GM19395 (cell line): ENCODE results near the gene ZNF618.

Experiments
- ATAC-seq: cut with Tn5 transposase; IDR thresholded peaks from one replicate; pipeline ENCODE4 v1.9.1; 2021; ENCODE audit warnings: mild to moderate bottlenecking, moderate library complexity; ENCODE audit not compliant: unreplicated experiment

The ZNF618 gene

DNA sequence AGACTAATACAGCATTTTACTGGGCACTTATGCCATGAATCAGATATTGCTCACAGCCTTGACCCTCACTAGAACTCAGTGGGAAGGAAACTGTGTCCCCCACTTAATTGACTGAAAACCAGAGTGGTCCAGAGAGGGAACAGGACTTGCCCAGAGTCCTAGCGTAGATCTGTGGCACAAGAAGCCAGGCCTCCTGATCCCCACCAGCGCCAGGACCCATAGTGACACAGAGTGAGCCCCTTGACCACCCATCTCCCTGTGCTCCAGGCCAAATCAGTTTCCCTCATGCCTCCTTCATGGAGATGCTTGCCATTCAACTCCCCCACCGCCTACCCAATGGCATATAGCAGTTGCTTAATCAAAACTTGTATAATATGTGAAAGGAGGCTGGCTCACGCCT is 214.7 kb downstream of the ZNF618 start:
- no peak for ATAC-seq

DNA sequence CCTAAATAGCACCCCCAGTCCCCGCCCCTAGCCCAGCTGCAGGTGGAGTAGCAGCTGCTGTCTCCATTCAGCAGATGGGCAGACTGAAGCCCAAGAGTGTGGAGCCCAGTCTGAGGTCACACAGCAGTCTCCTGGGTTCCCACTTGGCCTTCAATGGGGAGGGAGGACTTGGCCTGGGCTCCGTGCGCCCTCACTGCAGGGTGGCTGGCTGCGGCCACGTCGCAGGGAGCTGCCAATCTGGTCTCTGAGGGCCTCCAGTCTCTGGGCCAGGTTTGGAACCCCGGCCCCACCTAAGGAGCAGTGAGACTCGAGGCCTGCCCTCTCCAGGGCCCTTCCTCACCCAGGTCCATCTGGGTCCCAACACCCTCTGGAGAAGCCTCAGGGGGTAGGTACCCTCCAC is 215.6 kb downstream of the ZNF618 start:
- no peak for ATAC-seq

DNA sequence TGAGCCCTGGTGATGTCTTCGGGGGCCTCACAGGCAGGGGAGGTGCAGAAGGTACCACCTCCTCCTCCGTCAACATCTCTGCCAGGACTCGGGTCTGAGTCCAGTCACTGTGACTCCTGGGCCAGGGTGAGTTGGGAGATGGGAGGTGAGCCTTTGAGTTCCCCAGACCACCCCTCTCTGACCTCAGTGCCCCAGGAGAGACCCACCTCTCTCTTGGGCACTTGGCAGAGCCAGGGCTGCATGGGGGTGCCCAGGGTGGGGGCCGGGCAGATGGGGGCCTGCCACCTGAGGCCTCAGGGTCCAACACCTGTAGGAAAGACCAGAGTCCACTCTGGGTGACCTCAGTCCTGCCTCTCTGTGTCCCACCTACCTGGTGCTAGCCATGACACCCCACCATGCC is 216.2 kb downstream of the ZNF618 start:
- no peak for ATAC-seq

DNA sequence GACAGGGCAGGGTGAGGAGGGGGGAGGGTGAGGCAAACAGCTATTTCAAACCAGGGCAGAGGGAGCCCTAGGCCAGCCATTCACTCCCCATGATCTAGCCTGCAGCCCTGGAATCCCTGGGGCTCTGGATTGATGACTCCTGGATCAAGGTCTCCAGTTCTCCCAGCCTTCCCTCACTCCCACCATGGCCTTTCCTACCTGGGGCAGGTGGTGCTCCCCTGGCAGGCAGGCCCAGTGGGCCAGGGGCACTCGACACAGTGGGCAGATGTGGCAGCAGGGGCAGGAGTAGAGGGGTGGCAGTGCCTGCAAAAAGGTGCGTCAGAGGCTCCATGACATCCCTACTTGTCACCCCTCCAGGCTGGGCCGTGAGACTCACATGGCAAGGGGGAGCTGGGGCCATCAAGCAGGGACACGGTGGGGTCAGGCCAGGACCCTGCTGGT is 216.9 kb downstream of the ZNF618 start:
- no peak for ATAC-seq

DNA sequence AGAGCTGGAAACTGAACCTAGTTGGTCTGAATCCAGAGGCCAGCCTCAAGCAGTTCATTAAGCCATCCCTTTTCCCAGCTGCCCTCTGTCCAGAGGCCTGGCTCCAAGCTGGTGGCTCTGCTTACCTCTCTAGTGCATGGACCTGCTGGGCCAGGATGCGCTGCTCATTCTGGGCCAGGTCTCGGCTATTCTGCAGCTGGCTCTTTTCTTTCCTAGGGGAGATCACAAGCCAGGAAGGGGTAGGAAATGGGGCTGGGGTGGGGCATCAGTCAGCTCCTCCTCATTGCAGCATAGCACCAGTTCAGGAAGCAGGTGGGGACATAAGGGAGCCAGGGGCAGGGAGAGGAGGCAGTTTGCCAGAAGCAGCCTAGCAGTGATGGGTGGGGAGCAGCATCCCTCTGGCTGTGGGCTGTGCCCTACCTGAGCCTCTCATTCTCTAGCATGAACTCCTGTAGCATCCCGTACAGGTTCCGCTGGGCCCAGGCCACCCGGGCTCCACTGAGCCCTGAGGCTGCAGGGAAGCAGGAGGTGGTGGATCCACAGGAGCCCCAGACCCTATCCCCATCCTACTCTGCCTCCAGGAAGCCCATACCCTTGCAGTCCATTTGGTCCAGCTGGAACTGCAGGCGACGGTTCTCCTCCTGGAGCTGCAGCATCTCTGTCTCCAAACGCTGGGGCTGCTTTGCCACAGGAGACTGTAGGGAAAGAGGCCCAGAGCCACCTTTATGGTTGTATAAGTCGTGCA is 217.8 kb downstream of the ZNF618 start:
- ATAC-seq: no peak

DNA sequence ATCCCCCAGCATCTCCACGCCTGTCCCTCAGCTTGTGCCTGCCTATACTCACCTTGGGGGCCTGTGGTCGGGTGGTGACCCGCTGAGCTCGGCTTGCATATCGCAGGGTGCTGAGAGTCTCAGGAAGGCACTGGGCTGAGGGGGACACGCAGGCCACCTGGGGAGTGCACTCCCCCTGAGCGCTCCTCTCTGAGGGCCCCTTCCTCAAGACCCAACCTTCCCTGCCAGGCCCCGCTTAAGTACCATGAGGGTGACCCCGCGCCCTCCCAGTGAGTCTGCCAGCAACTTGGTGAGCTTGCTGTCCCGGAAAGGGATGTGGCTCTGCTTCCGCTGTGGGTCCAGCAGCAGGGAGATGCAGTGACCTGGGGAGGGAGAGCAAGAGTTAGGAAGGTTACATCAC is 218.9 kb downstream of the ZNF618 start:
- ATAC-seq: no peak

DNA sequence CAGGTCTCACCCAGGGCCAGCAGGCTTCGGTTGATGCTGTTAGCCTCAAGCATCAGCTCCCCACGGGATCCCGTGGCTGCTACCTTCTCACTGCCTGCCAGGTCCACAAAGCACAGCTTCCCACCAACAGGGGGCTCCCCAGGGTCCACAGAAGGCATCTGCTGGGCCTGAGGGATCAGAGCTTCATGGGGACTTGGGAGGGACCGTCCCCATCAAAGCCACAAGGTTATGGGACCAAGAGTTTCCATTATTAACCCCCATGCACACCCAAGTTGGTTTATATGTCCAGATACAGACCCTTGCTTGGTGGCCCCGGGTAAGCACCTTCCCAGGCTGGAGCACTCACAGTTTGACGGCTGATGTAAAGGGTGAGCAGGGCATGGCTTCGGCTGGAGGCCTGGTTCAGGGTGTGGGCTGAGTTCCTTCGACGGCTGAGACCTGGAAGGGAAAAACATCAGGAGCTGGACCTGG is 220.0 kb downstream of the ZNF618 start:
- no peak for ATAC-seq

DNA sequence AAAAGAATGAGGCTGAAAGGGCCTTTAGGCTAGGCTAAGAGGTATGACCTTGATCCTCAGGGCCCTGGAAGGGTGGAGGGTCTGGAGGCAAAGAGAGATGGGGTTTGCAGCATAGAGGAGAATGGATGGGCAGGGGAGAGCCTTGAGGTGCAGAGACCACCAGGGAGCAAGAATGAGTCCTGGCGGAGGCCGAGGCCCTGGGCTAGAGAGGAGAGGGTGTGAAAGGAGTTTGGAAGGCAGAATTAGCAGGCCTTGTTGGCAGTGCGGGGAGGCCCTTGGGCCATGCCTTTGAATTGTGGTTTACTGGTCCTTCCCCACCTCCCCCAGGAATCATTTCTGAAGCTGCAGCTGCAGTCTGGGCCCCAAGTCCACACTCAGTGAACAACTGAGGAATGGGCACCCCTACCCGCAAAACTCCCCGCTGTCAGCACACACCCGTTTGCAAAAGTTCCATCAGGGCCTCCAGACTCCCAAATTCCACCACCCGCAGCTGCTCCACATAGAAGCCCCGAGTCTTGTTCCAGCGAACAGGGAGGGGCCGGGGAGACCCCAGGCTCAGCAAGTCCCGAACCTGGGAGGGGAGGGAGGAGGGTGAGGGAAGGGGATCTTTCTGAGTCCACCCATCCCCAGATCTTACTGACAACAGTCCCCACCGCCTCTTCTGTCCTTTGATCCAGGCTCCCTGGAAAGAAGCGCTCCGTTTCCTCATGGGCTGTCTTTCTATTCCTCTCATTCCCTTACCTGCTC is 220.9 kb downstream of the ZNF618 start:
- ATAC-seq: no peak

DNA sequence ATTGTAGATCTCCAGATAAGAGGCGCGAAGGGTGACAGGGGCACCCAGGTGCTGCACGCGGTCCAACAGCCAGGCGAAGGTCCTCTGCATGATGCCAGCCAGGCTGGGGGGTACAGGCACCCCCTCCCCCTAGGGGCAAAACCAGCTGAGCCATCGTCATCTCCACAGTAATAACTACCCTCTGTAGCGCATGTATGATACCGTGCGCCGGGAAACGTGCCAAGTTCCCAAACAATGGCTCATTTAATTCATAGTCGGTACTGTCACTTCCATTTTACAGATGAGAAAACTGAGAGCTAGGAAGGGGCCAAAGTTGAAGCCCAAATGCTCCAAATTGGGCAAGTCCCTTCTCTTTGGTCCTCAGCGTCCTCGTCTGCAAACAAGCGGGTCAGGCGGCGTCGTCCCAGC is 221.5 kb downstream of the ZNF618 start:
- ATAC-seq: no peak

DNA sequence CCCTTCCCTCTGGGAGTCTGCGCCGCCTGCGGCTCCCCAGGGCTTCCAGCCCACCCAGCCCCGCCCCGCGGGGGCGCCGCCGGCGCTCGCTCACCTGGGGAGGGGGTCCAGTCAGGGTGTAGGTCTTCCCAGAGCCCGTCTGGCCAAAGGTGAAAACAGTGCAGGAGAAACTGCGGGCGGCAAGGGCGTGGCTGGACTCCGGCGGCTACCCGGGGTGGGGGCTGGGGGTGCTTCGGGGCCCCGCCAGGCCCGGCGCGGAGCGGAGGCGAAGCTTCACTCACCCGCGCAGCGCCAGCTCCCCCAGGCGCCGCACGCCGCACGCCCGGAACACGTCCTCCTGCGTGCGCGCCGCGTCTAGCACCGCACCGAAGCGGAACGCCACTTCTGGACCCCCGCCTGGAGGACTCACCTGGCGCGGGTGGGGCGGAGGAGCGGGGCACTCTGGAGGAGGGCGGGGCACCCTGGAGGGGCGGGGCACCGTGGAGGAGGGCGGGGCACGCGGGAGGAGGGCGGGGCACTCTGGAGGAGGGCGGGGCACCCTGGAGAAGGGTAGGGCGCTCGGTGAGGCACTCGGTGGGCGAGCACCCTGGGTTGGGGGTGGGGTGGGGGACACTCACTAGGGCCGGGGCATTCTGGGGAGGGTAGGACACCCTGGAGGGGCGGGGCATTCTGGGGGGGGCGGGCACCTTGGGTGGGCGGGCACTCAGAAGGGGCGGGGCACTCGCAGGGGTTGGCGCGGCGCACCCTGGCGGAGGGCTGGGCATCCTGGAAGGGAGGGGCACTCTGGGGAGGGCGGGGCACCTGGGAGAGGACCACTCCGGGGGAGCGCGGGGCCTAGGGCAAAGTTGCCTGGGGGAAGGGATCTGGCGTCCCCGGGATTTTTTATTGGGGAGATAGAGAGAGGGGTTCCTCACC is 222.2 kb downstream of the ZNF618 start:
- no peak for ATAC-seq

DNA sequence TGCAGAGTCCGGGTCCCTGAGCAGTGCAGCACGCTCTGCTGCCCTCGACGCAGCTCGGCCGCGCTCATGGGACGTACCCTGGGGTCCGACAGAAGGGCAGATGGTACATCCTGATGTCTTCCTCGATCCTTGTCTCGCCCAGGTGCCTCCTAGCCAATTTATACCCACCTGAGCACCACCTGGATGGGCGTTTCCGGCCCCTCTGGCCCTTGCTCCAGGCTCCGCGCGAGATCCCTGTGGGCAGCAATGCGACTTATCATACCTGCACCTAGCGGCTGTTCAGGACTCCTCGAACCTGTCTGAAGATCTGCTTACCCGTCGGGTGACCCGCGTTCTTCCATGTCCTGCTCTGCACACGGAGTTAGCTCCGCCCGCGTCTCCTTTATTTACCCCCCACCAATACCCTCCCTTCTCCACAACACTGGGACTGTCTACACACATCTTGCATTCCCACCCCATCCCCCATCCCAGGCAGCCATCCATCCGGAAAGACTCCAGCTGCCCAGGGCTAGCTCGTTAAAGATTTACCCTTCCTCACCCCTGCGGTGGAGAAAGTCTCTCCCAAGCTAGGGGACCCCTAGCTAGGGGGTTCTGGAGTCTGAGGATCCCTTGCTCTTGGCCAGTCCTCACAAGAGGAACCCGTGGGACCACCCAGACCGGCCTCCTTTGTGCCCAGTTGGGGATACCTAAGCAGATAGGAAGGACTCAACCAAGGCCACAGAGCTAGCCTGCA is 223.0 kb downstream of the ZNF618 start, which contains the start of gene KIF12:
Gene KIF12, minus strand, starts transcription at position 357 of the 733 bp plus-strand sequence. Its CDS starts 16 bp downstream, at position 341.
- no peak for ATAC-seq

DNA sequence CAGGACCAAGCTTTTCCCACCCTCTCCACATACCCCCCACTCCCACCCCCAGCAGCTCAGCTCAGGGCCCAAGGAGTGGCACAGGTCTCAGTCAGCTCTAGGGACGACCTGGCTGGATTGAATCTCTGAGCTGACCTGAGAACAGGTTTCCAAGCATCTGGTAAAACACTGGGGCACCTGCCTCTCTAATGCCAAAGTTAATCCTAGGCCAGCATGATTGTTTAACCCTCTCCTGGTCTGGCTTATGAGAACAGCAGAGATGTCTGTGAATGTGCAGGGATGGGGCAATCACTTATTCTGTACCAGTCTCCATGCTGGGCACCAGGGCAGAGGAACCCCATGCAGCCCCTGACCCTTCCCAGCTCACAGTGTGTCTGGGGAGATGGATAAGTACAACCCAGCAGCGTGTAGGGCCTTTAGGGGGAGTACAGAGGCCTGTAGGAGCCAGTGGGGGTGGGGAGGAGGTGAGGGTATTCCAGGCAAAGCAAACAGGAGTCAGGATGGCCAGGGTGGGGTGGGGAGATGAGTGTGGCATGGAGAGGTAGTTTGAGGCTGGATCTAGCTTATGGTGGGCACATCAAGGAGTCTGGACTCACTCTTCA is 223.7 kb downstream of the ZNF618 start:
- no peak for ATAC-seq

DNA sequence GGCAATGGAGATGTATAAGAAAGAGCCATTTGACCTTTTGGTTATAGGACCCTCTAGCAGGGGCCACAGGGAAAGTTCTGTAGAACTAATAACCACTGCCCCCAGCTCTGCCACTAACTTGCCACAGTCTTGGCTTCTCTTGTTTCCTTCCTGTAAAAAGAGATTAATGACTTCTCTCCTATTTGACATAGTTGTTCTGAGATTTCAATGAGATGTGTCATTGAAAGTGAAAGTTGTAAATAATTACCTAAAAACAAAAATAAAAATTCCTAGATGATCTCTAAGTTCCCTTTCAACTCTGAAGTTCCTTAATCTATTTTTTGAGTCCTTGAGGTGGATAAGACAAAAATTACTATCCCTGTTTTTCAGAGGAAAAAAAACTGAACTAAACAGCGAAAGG is 224.4 kb downstream of the ZNF618 start:
- ATAC-seq: no peak

DNA sequence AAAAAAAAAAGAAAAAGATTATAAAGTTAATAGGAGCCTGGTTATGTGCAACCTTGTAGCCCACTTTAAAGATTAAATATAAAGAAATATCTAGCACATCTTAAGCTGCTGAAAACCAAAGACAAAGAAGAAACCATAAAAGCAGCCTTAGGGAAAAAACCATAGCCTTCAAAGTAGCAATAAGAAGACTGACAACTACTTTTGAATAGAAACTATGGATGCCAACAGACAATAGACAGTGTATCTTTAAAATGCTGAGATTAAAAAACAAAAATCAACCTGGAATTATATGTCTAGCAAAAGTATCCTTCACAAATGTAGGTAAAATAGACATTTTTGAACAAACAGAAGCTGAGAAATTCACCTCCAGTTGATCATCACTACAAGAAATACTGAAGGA is 226.4 kb downstream of the ZNF618 start:
- ATAC-seq: no peak

DNA sequence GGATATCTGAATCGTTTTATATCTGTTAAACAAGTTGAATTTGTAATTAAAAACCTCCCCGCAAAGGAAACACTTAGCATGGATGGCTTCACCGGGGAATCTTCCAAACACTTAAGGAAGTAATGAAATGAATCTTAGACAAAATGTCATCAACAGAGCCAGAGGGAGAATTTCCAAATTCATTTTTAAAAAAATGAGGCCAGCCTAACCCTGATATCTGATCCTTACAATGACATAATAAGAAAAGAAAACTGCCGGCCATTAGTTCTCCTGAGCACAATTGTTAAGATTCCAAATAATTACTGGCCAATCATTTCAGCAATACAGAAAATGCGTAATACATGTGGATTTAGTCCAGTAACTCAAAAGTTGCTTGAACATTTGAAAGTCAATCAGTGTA is 229.1 kb downstream of the ZNF618 start:
- ATAC-seq: no peak
